Measurements from ENCODE around the gene SLC1A6.

SLC1A6 gene

DNA sequence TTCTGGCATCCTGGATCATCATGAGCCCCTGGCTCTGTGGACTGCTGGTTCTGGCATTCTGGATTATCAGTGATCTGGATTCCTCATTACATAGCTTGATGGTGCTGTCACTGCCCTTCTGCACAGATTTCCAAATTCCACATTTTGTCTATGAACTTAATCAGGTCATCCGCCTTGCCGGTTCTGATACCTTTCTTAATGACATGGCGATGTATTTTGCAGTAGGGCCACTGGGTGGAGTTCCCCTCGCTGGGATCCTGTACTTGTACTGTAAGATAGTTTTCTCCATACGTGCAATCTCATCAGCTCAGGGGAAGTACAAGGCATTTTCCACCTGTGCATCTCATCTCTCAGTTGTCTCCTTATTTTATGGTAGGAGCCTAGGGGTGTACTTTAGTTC, 62.8 kb downstream of the SLC1A6 start:
- POLR2A ChIA-PET, result no interaction called here
- TF ChIP-seq, protein P1, sequence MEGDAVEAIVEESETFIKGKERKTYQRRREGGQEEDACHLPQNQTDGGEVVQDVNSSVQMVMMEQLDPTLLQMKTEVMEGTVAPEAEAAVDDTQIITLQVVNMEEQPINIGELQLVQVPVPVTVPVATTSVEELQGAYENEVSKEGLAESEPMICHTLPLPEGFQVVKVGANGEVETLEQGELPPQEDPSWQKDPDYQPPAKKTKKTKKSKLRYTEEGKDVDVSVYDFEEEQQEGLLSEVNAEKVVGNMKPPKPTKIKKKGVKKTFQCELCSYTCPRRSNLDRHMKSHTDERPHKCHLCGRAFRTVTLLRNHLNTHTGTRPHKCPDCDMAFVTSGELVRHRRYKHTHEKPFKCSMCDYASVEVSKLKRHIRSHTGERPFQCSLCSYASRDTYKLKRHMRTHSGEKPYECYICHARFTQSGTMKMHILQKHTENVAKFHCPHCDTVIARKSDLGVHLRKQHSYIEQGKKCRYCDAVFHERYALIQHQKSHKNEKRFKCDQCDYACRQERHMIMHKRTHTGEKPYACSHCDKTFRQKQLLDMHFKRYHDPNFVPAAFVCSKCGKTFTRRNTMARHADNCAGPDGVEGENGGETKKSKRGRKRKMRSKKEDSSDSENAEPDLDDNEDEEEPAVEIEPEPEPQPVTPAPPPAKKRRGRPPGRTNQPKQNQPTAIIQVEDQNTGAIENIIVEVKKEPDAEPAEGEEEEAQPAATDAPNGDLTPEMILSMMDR (IDR thresholded peaks at IDR 0.05; ENCODE audit: control extremely low read depth, extremely low read depth, low read depth, missing control alignments), result peak; percentile 38
- no peak for DNase-seq (ENCODE audit: extremely low spot score)
- CTCF ChIA-PET, result no interaction called here

DNA sequence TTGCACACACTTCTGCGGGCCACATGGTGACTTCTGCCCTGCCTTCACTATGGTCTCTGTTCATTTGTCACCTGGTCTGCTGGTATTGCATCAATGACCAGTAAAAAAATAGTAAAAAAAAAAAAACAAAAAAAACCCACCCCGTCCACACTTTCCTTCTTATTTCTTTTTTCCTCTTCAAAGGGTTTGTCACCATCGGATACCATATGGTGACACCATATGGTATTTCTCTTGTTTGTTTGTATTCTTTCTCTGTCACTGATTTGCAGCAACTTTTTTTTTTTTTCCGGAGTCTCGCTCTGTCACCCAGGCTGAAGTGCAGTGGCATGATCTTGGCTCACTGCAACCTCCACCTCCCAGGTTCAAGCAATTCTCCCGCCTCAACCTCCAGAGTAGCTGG, 64.5 kb downstream of the SLC1A6 start:
- POLR2A ChIA-PET, result no interaction called here
- CTCF ChIA-PET, result no interaction called here
- TF ChIP-seq, protein P1 (IDR thresholded peaks at IDR 0.05; ENCODE audit: control extremely low read depth, extremely low read depth, low read depth, missing control alignments), result no peak
- no peak for DNase-seq (ENCODE audit: extremely low spot score)

DNA sequence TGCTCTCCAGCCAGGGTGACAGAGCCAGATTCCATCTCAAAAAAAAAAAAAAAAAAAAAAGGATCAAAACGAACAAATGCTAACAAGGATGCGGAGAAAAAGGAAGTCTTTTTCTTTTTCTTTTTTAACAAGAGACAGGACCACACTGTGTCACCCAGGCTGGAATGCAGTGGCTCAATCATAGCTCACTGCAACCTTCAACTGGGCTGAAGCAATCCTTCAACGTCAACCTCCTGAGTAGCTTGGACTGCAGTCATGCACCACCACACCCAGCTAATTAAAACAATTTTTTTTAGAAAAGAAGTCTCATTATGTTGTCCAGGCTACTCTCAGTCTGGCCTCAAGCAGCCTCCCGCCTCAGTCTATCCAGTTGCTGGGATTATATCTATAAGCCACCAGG, 73.0 kb downstream of the SLC1A6 start:
- CTCF ChIA-PET, result interaction anchor here (1.7 kb wide), 1 partner anchor 186 kb away, joined by 3 read pairs; no protein-coding TSS in a partner anchor
- POLR2A ChIA-PET, result no interaction called here
- TF ChIP-seq, protein P1 (IDR thresholded peaks at IDR 0.05; ENCODE audit: control extremely low read depth, extremely low read depth, low read depth, missing control alignments), result no peak
- DNase-seq (ENCODE audit: extremely low spot score), result no peak

DNA sequence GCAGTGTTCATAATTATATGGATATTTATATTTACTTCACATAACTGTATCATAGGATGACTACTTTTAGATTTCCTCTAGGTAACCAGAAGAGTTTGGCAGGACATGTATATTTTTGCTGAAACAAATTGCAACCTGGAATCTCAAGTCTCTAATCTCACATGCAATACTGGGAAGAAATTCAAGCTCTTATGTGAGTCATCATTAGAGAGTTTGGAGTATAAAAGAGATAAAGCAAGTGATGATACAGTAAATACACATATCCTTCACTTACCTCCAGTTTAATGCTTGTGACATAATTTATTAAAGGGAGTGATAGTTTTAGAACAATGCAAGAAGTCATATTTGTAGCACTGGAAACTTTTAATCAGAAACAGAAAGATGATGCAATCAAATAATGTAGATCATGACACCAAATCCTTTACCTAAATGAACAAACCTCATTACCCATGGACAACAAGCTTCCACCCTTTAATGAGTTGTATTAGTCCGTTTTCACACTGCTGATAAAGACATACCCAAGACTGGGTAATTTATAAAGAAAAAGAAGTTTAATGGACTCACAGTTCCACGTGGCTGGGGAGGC, 77.9 kb downstream of the SLC1A6 start:
- ChIA-PET POLR2A (no interaction called here), CTCF (interaction anchor here (1.5 kb wide), 1 partner anchor 24 kb away, joined by 3 read pairs; no protein-coding TSS in a partner anchor)
- TF ChIP-seq, protein P1 (IDR thresholded peaks at IDR 0.05; ENCODE audit: control extremely low read depth, extremely low read depth, low read depth, missing control alignments), result no peak
- no peak for DNase-seq (ENCODE audit: extremely low spot score)
